ENCODE measurements around the gene NRAP. TPM values are rescaled to one million over a fixed set of nuclear protein-coding genes. Genes with fewer than 3 reads are reported as not detected.

Gene NRAP
- total RNA-seq, 2 experiments from 2014 or later = not detected

GRCh38 chr10:113626809-113627355 lies 37.0 kb downstream of the NRAP start:
- Mint-ChIP-seq H3K36me3 (ENCODE audit: low read depth) (no peaks in the 10 kb centered on the region), H3K4me1 (no peaks in the 10 kb centered on the region), H3K27me3 (peaks cover 14% of the 10 kb centered on the region), H3K4me3 (no peak overlapping the region), H3K9me3 (no peaks in the 10 kb centered on the region), H3K27ac (no peak overlapping the region)
- ChIA-PET POLR2A (no interaction called here), CTCF (no interaction called here)
- DNase-seq = no peak

GRCh38 chr10:113625461-113626186 lies 38.2 kb downstream of the NRAP start:
- Mint-ChIP-seq H3K27me3 (peaks cover 14% of the 10 kb centered on the region), H3K27ac (no peak overlapping the region), H3K9me3 (no peaks in the 10 kb centered on the region), H3K4me1 (no peaks in the 10 kb centered on the region), H3K36me3 (ENCODE audit: low read depth) (no peaks in the 10 kb centered on the region), H3K4me3 (no peak overlapping the region)
- ChIA-PET POLR2A (no interaction called here), CTCF (no interaction called here)
- DNase-seq = no peak

- H3K27me3 Mint-ChIP-seq = peaks cover 24% of the 10 kb centered on the region
- no peaks in the 10 kb centered on the region for H3K4me1 Mint-ChIP-seq
- no peak overlapping the region for H3K4me3 Mint-ChIP-seq
- no peak overlapping the region for H3K27ac Mint-ChIP-seq
- ChIA-PET POLR2A (interaction anchor here (0.9 kb wide), 1 partner anchor 18 kb away, joined by 4 read pairs; no protein-coding TSS in a partner anchor), CTCF (no interaction called here)
- H3K36me3 Mint-ChIP-seq (ENCODE audit: low read depth) = no peaks in the 10 kb centered on the region
- DNase-seq = no peak
- no peaks in the 10 kb centered on the region for H3K9me3 Mint-ChIP-seq
Measured at GRCh38 chr10:113622831-113623230, 41.0 kb downstream of the NRAP start.

GRCh38 chr10:113621799-113622198 lies 42.0 kb downstream of the NRAP start:
- Mint-ChIP-seq H3K27ac (no peak overlapping the region), H3K4me3 (no peak overlapping the region), H3K27me3 (peaks cover 33% of the 10 kb centered on the region), H3K9me3 (no peaks in the 10 kb centered on the region), H3K36me3 (ENCODE audit: low read depth) (no peaks in the 10 kb centered on the region), H3K4me1 (no peaks in the 10 kb centered on the region)
- ChIA-PET POLR2A (no interaction called here), CTCF (no interaction called here)
- no peak for DNase-seq

GRCh38 chr10:113620936-113621335 lies 42.9 kb downstream of the NRAP start:
- peaks cover 33% of the 10 kb centered on the region for H3K27me3 Mint-ChIP-seq
- ChIA-PET CTCF (no interaction called here), POLR2A (no interaction called here)
- H3K4me1 Mint-ChIP-seq = no peaks in the 10 kb centered on the region
- H3K36me3 Mint-ChIP-seq (ENCODE audit: low read depth) = no peaks in the 10 kb centered on the region
- no peaks in the 10 kb centered on the region for H3K9me3 Mint-ChIP-seq
- no peak for DNase-seq
- H3K27ac Mint-ChIP-seq = no peak overlapping the region
- H3K4me3 Mint-ChIP-seq = no peak overlapping the region

- no peak overlapping the region for H3K4me3 Mint-ChIP-seq
- no peak for DNase-seq
- no peak overlapping the region for H3K27ac Mint-ChIP-seq
- POLR2A ChIA-PET = no interaction called here
- H3K4me1 Mint-ChIP-seq = no peaks in the 10 kb centered on the region
- peaks cover 33% of the 10 kb centered on the region for H3K27me3 Mint-ChIP-seq
- no peaks in the 10 kb centered on the region for H3K36me3 Mint-ChIP-seq (ENCODE audit: low read depth)
- CTCF ChIA-PET = no interaction called here
- H3K9me3 Mint-ChIP-seq = no peaks in the 10 kb centered on the region
Measured at GRCh38 chr10:113620511-113620910, 43.3 kb downstream of the NRAP start.

GRCh38 chr10:113619401-113619800 lies 44.4 kb downstream of the NRAP start:
- POLR2A ChIA-PET = no interaction called here
- Mint-ChIP-seq H3K36me3 (ENCODE audit: low read depth) (no peaks in the 10 kb centered on the region), H3K27me3 (peaks cover 35% of the 10 kb centered on the region), H3K9me3 (no peaks in the 10 kb centered on the region), H3K27ac (no peak overlapping the region), H3K4me3 (no peak overlapping the region), H3K4me1 (no peaks in the 10 kb centered on the region)
- no peak for DNase-seq
- CTCF ChIA-PET = no interaction called here

GRCh38 chr10:113618338-113618737 lies 45.5 kb downstream of the NRAP start:
- no peaks in the 10 kb centered on the region for H3K4me1 Mint-ChIP-seq
- peaks cover 35% of the 10 kb centered on the region for H3K27me3 Mint-ChIP-seq
- ChIA-PET POLR2A (no interaction called here), CTCF (interaction anchor here (0.7 kb wide), 1 partner anchor 1548 kb away, joined by 3 read pairs; no protein-coding TSS in a partner anchor)
- no peak overlapping the region for H3K4me3 Mint-ChIP-seq
- no peak for DNase-seq
- no peaks in the 10 kb centered on the region for H3K36me3 Mint-ChIP-seq (ENCODE audit: low read depth)
- no peaks in the 10 kb centered on the region for H3K9me3 Mint-ChIP-seq
- no peak overlapping the region for H3K27ac Mint-ChIP-seq

GRCh38 chr10:113617086-113617485 lies 46.8 kb downstream of the NRAP start:
- no peaks in the 10 kb centered on the region for H3K9me3 Mint-ChIP-seq
- no peak for DNase-seq
- POLR2A ChIA-PET = no interaction called here
- no peak overlapping the region for H3K27ac Mint-ChIP-seq
- CTCF ChIA-PET = no interaction called here
- H3K27me3 Mint-ChIP-seq = peaks cover 31% of the 10 kb centered on the region
- no peaks in the 10 kb centered on the region for H3K36me3 Mint-ChIP-seq (ENCODE audit: low read depth)
- no peak overlapping the region for H3K4me3 Mint-ChIP-seq
- H3K4me1 Mint-ChIP-seq = no peaks in the 10 kb centered on the region

GRCh38 chr10:113616244-113617074 lies 47.4 kb downstream of the NRAP start:
- POLR2A ChIA-PET = no interaction called here
- no peaks in the 10 kb centered on the region for H3K9me3 Mint-ChIP-seq
- no peak for DNase-seq
- H3K36me3 Mint-ChIP-seq (ENCODE audit: low read depth) = no peaks in the 10 kb centered on the region
- peaks cover 30% of the 10 kb centered on the region for H3K27me3 Mint-ChIP-seq
- CTCF ChIA-PET = no interaction called here
- H3K4me1 Mint-ChIP-seq = no peaks in the 10 kb centered on the region
- no peak overlapping the region for H3K4me3 Mint-ChIP-seq
- H3K27ac Mint-ChIP-seq = no peak overlapping the region

GRCh38 chr10:113613977-113614690 lies 49.7 kb downstream of the NRAP start:
- Mint-ChIP-seq H3K4me3 (no peak overlapping the region), H3K4me1 (no peaks in the 10 kb centered on the region), H3K36me3 (ENCODE audit: low read depth) (no peaks in the 10 kb centered on the region), H3K27ac (no peak overlapping the region), H3K9me3 (no peaks in the 10 kb centered on the region), H3K27me3 (peaks cover 27% of the 10 kb centered on the region)
- ChIA-PET CTCF (no interaction called here), POLR2A (no interaction called here)
- no peak for DNase-seq

- Mint-ChIP-seq H3K27ac (no peak overlapping the region), H3K27me3 (peaks cover 27% of the 10 kb centered on the region), H3K4me1 (no peaks in the 10 kb centered on the region), H3K4me3 (no peak overlapping the region), H3K36me3 (ENCODE audit: low read depth) (no peaks in the 10 kb centered on the region), H3K9me3 (no peaks in the 10 kb centered on the region)
- POLR2A ChIA-PET = no interaction called here
- CTCF ChIA-PET = no interaction called here
- no peak for DNase-seq
Measured at GRCh38 chr10:113613427-113613826, 50.4 kb downstream of the NRAP start.

GRCh38 chr10:113612154-113612553 lies 51.7 kb downstream of the NRAP start:
- no peaks in the 10 kb centered on the region for H3K36me3 Mint-ChIP-seq (ENCODE audit: low read depth)
- H3K27ac Mint-ChIP-seq = no peak overlapping the region
- no peak overlapping the region for H3K4me3 Mint-ChIP-seq
- POLR2A ChIA-PET = no interaction called here
- CTCF ChIA-PET = no interaction called here
- no peaks in the 10 kb centered on the region for H3K4me1 Mint-ChIP-seq
- no peaks in the 10 kb centered on the region for H3K9me3 Mint-ChIP-seq
- peaks cover 19% of the 10 kb centered on the region for H3K27me3 Mint-ChIP-seq
- DNase-seq = no peak

All from activated CD4-positive, alpha-beta memory T cell treated with anti-CD3 and anti-CD28 coated beads, Interleukin-2, amount 10 ng/mL, durations not matched to agents 7 days and 5 days (primary cell).